Stimulated activated CD4-positive, alpha-beta T cell treated with anti-CD3 and anti-CD28 coated beads, Interleukin-15, amount 100 ng/mL, for 1 hour (primary cell): Measurements from ENCODE around the gene SLC15A2.
"Not testable (repeated sequence)": the region's sequence is repeated elsewhere in the genome, so short reads cannot be mapped to it uniquely, and the experiment has no call there.

Experiments used
- DNase-seq, 2 donors: peaks; one replicate each; pipeline ENCODE4 v3.0.0-alpha.2; 2020; ENCODE audit warnings: low read depth in 1 of 2, low spot score in 1 of 2

The SLC15A2 gene

GRCh38 chr3:121894301-121894990 is at the start of gene SLC15A2:
Gene SLC15A2 (plus strand): TSS chr3:121894401. CDS start chr3:121894477, 76 bp downstream.
- DNase-seq = no peak

- no peak for DNase-seq
Observed at GRCh38 chr3:121844892-121845291, 49.3 kb upstream of the SLC15A2 start.

- DNase-seq = no peak
Observed at GRCh38 chr3:121852256-121852655, 41.9 kb upstream of the SLC15A2 start.

- no peak for DNase-seq
Observed at GRCh38 chr3:121855555-121855954, 38.6 kb upstream of the SLC15A2 start.

- not testable (repeated sequence) for DNase-seq
Observed at GRCh38 chr3:121857778-121858177, 36.4 kb upstream of the SLC15A2 start.

GRCh38 chr3:121863247-121863646 is 31.0 kb upstream of the SLC15A2 start:
- DNase-seq = not testable (repeated sequence)

- DNase-seq = no peak
Observed at GRCh38 chr3:121863801-121864200, 30.4 kb upstream of the SLC15A2 start.

- no peak for DNase-seq
Observed at GRCh38 chr3:121869736-121870135, 24.5 kb upstream of the SLC15A2 start.

- DNase-seq = no peak
Observed at GRCh38 chr3:121870717-121871116, 23.5 kb upstream of the SLC15A2 start.

GRCh38 chr3:121871430-121871829 is 22.8 kb upstream of the SLC15A2 start:
- no peak for DNase-seq

- no peak for DNase-seq
Observed at GRCh38 chr3:121878411-121878810, 15.8 kb upstream of the SLC15A2 start.

GRCh38 chr3:121883507-121883906 is 10.7 kb upstream of the SLC15A2 start:
- DNase-seq = no peak

- DNase-seq = no peak
Observed at GRCh38 chr3:121885386-121885785, 8.8 kb upstream of the SLC15A2 start.

GRCh38 chr3:121895121-121895520 is 920 bp downstream of the SLC15A2 start:
- DNase-seq = no peak

GRCh38 chr3:121895736-121896135 is 1.5 kb downstream of the SLC15A2 start:
- DNase-seq = no peak

- DNase-seq = no peak
Observed at GRCh38 chr3:121896823-121897222, 2.6 kb downstream of the SLC15A2 start.

GRCh38 chr3:121897296-121897695 is 3.1 kb downstream of the SLC15A2 start:
- DNase-seq = no peak

- no peak for DNase-seq
Observed at GRCh38 chr3:121913305-121913990, 19.2 kb downstream of the SLC15A2 start.

GRCh38 chr3:121914081-121914998 is 20.1 kb downstream of the SLC15A2 start:
- DNase-seq = no peak

GRCh38 chr3:121916189-121916588 is 22.0 kb downstream of the SLC15A2 start:
- DNase-seq = no peak

- DNase-seq = no peak
Observed at GRCh38 chr3:121918779-121919483, 24.7 kb downstream of the SLC15A2 start.
